ENCODE measurements around the gene SFXN5.
"Not testable (repeated sequence)": the region's sequence is repeated elsewhere in the genome, so short reads cannot be mapped to it uniquely, and the experiment has no call there.

Gene SFXN5

DNA sequence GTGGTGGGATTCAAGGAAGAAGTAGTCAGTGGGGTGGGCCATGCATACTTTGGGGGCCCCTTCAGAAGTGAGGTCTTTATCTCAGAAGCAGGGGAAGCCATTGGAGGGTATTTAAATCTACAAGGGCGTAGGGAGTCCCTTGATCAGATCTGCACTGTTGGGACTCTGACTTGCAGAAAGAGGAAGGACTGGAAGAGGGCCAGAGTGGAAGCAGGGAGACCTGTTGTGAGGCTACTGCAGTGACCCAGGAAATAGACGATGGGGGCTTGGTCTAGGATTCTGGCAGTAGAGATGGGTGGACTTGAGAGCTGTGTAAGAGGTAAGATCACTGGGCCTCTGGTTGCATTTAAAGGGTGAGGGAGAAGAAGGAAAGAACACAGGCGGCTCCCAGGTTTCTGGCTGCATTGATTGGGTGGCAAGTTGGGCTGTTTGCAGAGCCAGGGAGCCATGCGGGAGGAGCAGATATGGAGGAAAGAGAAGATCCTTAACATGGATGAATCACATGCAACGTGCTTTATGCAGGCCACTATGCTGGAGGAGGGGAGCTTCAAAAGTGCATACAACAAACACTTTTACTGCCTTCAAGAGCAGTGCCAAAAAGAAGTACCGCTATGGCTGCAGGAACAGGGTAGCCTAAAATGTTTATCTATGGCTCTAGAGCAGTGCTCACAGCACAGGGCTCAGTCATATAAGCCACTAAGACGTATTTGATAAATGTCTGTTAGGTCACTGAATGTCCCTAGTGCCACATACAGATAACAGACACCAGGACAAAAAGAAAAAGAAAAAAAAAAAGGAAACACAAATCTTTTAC is 2.3 kb downstream of the SFXN5 start:
- no peak overlapping the region for H3K4me3 ChIP-seq (ENCODE audit: low read depth, low read length)
- no peak for DNase-seq (ENCODE audit: low read depth)
- TF ChIP-seq, protein P1, sequence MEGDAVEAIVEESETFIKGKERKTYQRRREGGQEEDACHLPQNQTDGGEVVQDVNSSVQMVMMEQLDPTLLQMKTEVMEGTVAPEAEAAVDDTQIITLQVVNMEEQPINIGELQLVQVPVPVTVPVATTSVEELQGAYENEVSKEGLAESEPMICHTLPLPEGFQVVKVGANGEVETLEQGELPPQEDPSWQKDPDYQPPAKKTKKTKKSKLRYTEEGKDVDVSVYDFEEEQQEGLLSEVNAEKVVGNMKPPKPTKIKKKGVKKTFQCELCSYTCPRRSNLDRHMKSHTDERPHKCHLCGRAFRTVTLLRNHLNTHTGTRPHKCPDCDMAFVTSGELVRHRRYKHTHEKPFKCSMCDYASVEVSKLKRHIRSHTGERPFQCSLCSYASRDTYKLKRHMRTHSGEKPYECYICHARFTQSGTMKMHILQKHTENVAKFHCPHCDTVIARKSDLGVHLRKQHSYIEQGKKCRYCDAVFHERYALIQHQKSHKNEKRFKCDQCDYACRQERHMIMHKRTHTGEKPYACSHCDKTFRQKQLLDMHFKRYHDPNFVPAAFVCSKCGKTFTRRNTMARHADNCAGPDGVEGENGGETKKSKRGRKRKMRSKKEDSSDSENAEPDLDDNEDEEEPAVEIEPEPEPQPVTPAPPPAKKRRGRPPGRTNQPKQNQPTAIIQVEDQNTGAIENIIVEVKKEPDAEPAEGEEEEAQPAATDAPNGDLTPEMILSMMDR (IDR thresholded peaks at IDR 0.05; ENCODE audit: insufficient read depth, low read depth, low read length, missing control alignments), result no peak

GRCh38 chr2:73068147-73068546 is 3.4 kb downstream of the SFXN5 start:
- TF ChIP-seq, protein P1 (IDR thresholded peaks at IDR 0.05; ENCODE audit: insufficient read depth, low read depth, low read length, missing control alignments), result no peak
- DNase-seq (ENCODE audit: low read depth), result no peak
- no peak overlapping the region for H3K4me3 ChIP-seq (ENCODE audit: low read depth, low read length)

DNA sequence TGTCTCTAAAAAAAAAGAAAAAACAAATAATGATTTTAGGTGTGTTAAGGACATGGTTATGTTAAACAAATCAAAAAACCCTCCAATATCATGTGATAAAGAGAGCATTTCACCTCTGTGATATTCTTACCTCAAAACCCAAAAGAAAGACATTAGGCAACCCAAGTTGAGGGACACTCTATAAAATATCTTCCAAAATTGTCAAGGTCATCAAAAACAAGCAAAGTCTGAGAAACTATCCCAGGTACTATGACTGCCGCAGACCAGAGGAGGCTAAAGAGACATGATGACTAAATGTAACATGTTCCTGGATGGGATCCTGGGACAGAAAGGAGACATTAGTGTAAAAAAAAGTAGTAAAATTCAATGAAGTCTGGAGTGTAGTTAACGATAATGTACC is 4.5 kb downstream of the SFXN5 start:
- no peak overlapping the region for H3K4me3 ChIP-seq (ENCODE audit: low read depth, low read length)
- no peak for DNase-seq (ENCODE audit: low read depth)
- TF ChIP-seq, protein P1 (IDR thresholded peaks at IDR 0.05; ENCODE audit: insufficient read depth, low read depth, low read length, missing control alignments), result no peak

DNA sequence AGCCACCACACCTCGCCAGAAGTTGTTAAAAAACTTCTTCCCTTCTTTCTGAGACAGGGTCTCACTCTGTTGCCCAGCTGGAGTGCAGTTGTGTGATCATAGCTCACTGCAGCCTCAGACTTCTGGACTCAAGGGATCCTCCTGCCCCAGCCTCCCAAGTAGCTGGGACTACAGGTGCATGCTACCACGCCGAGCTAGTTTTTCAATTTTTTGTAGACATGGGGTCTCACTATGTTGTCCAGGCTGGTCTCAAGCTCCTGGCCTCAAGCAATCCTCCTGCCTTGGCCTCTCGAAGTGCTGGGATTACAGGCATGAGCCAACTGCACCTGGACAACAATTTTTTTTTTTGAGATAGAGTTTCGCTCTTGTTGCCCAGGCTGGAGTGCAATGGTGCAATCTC is 6.4 kb downstream of the SFXN5 start:
- H3K4me3 ChIP-seq (ENCODE audit: low read depth, low read length); DNase-seq (ENCODE audit: low read depth): not testable (repeated sequence)

- no peak overlapping the region for H3K4me3 ChIP-seq (ENCODE audit: low read depth, low read length)
- DNase-seq (ENCODE audit: low read depth), result no peak
- TF ChIP-seq, protein P1 (IDR thresholded peaks at IDR 0.05; ENCODE audit: insufficient read depth, low read depth, low read length, missing control alignments), result no peak
These were observed 7.3 kb downstream of the SFXN5 start for GRCh38 chr2:73063909-73064875.

DNA sequence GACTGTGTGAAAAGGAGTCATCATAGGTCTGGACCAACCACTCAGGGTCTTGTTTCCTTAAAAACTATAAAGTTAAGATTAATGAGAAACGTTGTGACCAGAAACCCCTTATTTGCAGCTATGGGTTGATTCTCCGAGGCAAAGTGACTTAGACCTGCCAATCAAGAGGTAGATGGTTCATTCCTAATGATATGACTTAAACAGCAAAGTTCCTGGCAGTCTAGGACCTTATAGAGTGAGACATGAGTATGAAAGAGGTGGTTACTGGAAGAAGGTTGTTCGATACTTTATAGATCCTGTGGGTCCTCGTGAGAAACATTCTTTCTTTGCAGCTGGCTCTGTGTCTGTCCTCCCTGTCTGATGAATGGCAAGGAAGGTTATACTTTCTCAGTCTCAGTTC is 8.0 kb downstream of the SFXN5 start:
- no peak overlapping the region for H3K4me3 ChIP-seq (ENCODE audit: low read depth, low read length)
- TF ChIP-seq, protein P1 (IDR thresholded peaks at IDR 0.05; ENCODE audit: insufficient read depth, low read depth, low read length, missing control alignments), result no peak
- no peak for DNase-seq (ENCODE audit: low read depth)

DNA sequence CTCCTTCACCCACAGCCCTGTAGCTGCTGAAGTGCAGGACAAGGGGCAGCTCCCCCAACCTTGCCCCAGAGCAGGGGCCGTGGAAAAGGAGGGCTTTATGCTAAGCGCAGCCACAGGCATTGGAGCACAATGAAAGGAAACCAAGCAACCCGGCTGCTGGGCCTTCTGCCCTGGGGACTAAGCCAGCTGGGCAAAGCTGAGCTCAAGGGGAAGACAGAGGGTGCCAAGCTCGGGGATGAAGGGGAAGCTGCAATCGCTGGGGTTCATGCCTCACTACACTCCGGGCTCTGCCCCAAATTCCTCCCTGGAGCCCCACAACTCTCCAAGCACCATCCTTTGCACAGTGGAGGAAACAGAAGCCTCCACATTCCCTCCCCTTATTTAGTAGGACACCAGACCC is 12.4 kb downstream of the SFXN5 start:
- no peak overlapping the region for H3K4me3 ChIP-seq (ENCODE audit: low read depth, low read length)
- DNase-seq (ENCODE audit: low read depth), result no peak
- TF ChIP-seq, protein P1 (IDR thresholded peaks at IDR 0.05; ENCODE audit: insufficient read depth, low read depth, low read length, missing control alignments), result no peak

Data from GM12865 (cell line).